HG03558 (cell line): ENCODE measurements around the gene HSPA4.

Experiments
- ATAC-seq: cut with Tn5 transposase; IDR thresholded peaks from one replicate; pipeline ENCODE4 v1.9.1; 2021; ENCODE audit warnings: moderate number of reproducible peaks; ENCODE audit not compliant: unreplicated experiment; ENCODE audit errors: extremely low read depth

The HSPA4 gene

DNA sequence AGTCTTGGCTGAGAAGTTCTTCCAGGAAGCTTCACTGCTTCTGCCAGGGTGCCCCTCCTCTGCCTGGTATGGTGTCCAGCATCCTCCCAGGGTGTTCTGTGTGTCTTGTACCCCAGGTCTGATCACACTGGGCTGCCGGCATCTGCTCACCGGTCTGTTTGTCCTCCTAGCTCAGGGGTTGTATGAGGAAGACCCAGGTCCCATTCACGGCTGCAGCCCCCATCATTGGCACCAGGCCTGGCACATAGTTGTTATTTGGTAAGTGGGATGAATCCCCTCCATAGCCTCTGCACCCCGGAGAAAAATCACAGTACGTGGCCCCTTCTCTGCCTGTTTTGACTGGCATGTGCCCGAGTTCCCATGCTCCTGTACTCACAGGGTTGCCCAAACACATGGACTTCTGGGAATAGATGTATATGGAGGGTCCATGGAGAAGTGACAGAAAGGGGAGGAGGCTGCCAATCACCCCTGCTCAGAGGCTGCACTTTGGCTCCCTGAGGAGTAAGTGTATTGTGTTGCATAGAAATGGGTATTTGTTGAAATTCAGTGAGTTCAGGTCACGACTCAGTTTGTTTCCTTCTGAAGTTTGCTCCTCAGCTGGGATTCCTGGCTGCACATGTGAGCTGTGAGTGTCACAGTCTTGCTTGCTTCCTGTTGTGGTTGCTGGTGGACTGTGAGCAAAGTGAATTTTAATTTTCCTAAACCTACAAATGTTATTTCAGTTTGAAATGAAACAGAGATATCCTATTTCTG, 96.2 kb downstream of the HSPA4 start:
- no peak for ATAC-seq

DNA sequence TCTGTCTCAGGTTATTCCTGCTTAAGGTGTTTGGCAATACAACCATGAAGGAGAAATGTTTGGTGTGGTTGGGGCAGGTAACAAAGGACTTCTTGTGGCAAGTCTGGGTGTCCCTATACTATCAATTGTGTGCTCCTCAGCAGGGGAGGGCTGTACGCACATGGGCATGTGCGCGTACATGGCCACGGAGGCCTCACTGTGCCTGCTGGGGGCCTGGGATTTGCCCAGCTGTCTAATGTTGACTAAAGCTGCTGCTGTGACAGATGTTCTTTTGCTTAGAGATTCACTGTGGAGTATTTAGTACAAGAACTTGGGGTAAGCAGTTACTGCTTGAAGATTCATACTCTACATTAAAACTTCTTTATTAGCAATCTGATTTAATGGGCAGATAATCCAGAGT, 97.5 kb downstream of the HSPA4 start:
- ATAC-seq = no peak

DNA sequence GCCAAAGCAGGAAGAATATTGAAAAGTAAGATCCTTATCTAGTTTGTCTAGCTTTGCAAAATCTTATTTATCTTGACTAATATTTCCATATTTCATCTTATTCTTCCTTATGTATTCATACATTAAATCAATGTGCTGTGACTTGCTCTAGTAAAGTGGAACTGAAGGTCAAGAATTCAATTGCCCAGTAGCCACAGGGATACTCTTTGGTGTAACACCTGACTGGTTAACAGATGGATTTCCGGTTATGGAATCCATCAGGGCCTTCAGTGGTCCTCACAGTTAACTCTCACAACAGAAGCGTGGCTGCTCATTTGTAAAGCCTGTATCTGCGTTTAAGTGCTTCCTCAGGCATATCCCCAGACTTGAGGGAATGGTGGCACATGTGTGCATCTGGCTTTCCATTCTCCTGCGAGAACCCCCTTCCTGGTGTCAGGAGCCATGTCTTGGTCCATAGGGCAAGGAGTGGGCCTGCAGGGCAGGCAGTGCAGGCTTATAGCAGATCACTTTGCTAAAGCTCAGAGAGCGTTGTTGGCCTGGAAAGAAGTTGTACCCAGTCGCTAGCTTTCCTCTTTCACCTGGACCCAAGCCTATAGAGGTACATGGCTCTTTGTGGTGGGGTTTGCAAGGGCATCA, 99.2 kb downstream of the HSPA4 start:
- ATAC-seq = no peak

DNA sequence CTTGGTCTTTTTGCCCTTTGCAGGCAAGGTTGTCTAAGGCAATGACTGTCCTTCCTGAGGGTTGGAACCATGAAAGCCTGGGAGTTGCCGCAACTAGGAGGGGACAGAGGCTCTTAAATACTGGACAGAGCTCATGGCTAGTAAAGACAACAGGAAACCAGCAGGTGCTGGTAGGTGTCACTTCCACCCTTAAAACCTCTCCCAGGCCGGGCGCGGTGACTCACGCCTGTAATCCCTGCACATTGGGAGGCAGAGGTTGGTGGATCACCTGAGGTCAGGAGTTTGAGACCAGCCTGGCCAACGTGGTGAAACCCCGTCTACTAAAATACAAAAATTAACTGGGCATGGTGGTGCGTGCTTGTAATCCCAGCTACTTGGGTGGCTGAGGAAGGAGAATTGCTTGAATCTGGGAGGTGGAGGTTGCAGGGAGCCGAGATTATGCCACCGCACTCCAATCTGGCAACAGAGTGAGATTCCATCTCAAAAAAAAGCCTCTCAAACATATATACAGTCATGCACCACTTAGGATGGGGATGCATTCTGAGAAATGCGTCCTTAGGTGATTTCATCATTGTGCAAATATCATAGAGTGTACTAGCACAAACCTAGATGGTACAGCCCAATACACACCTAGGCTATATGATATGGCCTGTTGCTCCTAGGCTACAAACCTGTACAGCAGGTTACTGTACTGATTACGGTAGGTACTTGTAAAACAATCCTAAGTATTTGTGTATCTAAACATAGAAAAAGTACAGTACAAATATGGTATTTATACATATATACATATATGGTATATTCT, 102.7 kb downstream of the HSPA4 start:
- ATAC-seq = no peak

DNA sequence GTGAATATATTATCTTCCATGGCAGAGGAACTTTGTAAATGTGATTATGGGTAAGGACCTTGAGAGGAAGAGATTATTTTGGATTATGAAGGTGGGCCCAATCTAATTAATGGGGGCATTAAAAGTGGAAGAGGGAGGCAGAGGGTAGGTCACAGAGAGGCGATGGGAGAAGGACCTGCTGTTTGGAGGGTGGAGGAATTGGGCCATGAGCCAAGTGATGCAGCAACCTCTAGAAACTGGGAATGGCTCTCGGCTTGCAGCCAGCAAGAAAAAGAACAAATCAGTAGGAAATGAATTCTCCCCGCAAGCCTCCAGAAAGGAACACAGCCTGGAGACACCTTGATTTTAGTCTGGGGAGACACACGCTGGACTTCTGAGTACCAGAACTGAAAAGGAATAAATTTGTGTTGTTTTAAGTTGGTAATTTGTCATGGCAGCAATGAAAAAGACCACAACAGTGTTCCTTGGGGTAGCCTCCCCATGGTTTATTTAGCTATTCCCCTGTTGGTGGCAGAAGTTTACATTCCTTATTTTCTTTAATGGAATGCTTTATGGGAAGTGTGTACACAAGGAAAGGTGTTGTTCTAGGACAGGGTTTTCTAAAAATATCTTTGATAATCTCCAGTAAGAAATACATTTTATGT, 103.6 kb downstream of the HSPA4 start:
- ATAC-seq = no peak
